Thyroid gland (tissue), 4 donors: ENCODE results near the gene S100A7A.

Experiments
- CTCF ChIP-seq, 6 experiments: fragments of 200-600 bp in 3 of 6; fragments of 450-650 bp in 3 of 6; sonication (generic) in 3 of 6; IDR thresholded peaks; one replicate each; pipeline ENCODE4 v1.5.1; 2016 to 2019; ENCODE audit warnings: antibody characterized with exemption in 6 of 6, mild to moderate bottlenecking in 2 of 6, inconsistent platforms in 1 of 6, moderate library complexity in 1 of 6
- POLR2A ChIP-seq, 2 donors: fragments of 450-650 bp; IDR thresholded peaks; one replicate each; pipeline ENCODE4 v1.6.1; 2017; ENCODE audit warnings: antibody characterized with exemption in 2 of 2, mild to moderate bottlenecking in 2 of 2, moderate library complexity in 1 of 2

GRCh38 chr1:153456396-153456795 is 40.1 kb downstream of the S100A7A start:
- TF ChIP-seq CTCF (IDR thresholded peaks at IDR 0.05) (no peak), POLR2A (IDR thresholded peaks at IDR 0.05) (no peak)
